Astrocyte (in vitro differentiated cells and primary cell): ENCODE measurements around the gene CDO1. TPM values are rescaled to one million over a fixed set of nuclear protein-coding genes. Genes with fewer than 3 reads are reported as not detected.
A peak's percentile ranks its signal among the peaks of the same experiment; 100 is the strongest.

ENCODE experiments used
- DNase-seq: peaks from one replicate; pipeline ENCODE4 v3.0.0-alpha.2; 2010; ENCODE audit warnings: low read depth
- FAIRE-seq: peaks from 2 replicates; lab custom pipeline; 2011; peaks lifted over from hg19 to GRCh38; lab: Jason Lieb, UNC
- H2AFZ ChIP-seq: 2 replicates; pipeline ENCODE4 v1.6.0; 2012; ENCODE audit warnings: low read depth, low read length, inconsistent platforms
- H3K27ac ChIP-seq: 2 replicates; pipeline ENCODE4 v1.5.1; 2011; ENCODE audit warnings: low read depth, low read length, inconsistent platforms
- H3K27me3 ChIP-seq: 2 replicates; pipeline ENCODE4 v1.6.0; 2011; ENCODE audit warnings: low read length, inconsistent platforms; ENCODE audit not compliant: insufficient read depth
- H3K36me3 ChIP-seq: 2 replicates; pipeline ENCODE4 v1.5.1; 2011; ENCODE audit warnings: low read length, inconsistent platforms; ENCODE audit not compliant: insufficient read depth
- H3K4me1 ChIP-seq: 2 replicates; pipeline ENCODE4 v1.5.1; 2011; ENCODE audit warnings: low read length, inconsistent platforms; ENCODE audit not compliant: insufficient read depth
- H3K4me2 ChIP-seq: 2 replicates; pipeline ENCODE4 v1.6.0; 2012; ENCODE audit warnings: low read length, inconsistent platforms
- H3K4me3 ChIP-seq: 2 replicates; pipeline ENCODE4 v1.5.1; 2011; ENCODE audit warnings: low read depth, mild to moderate bottlenecking, low read length, inconsistent platforms; ENCODE audit not compliant: insufficient read depth
- H3K79me2 ChIP-seq: 2 replicates; pipeline ENCODE4 v1.6.0; 2012; ENCODE audit warnings: mild to moderate bottlenecking, low read length, inconsistent platforms; ENCODE audit not compliant: insufficient read depth
- H3K9ac ChIP-seq: 2 replicates; pipeline ENCODE4 v1.6.0; 2012; ENCODE audit warnings: mild to moderate bottlenecking, low read length, inconsistent platforms
- H3K9me3 ChIP-seq: 2 replicates; pipeline ENCODE4 v1.5.1; 2012; ENCODE audit warnings: low read depth, mild to moderate bottlenecking, low read length, inconsistent platforms; ENCODE audit not compliant: insufficient read depth
- H4K20me1 ChIP-seq: 2 replicates; pipeline ENCODE4 v1.6.0; 2012; ENCODE audit warnings: low read length, inconsistent platforms; ENCODE audit not compliant: insufficient read depth
- H3K27ac Mint-ChIP-seq: one replicate; pipeline ENCODE4 v1.8.0; 2021; ENCODE audit warnings: mild to moderate bottlenecking, mixed read lengths; ENCODE audit not compliant: unreplicated experiment
- H3K27me3 Mint-ChIP-seq: one replicate; pipeline ENCODE4 v1.8.0; 2021; ENCODE audit warnings: low read depth, mixed read lengths; ENCODE audit not compliant: unreplicated experiment
- H3K36me3 Mint-ChIP-seq: one replicate; pipeline ENCODE4 v1.8.0; 2021; ENCODE audit warnings: low read depth, mixed read lengths; ENCODE audit not compliant: unreplicated experiment
- H3K4me1 Mint-ChIP-seq: one replicate; pipeline ENCODE4 v1.8.0; 2021; ENCODE audit warnings: low read depth, mixed read lengths; ENCODE audit not compliant: unreplicated experiment
- H3K4me3 Mint-ChIP-seq: one replicate; pipeline ENCODE4 v1.8.0; 2021; ENCODE audit warnings: mild to moderate bottlenecking, moderate library complexity, mixed read lengths; ENCODE audit not compliant: unreplicated experiment
- H3K9me3 Mint-ChIP-seq: one replicate; pipeline ENCODE4 v1.8.0; 2021; ENCODE audit warnings: mild to moderate bottlenecking, mixed read lengths; ENCODE audit not compliant: unreplicated experiment
- EZH2 ChIP-seq: IDR thresholded peaks from 2 replicates; pipeline ENCODE4 v1.6.1; 2012; ENCODE audit warnings: mild to moderate bottlenecking, low read length, inconsistent platforms; ENCODE audit not compliant: insufficient read depth
- total RNA-seq: library from RNA; stranded (reverse); gene quantifications from 2 replicates; pipeline ENCODE4 v1.2.1, GENCODE V29; 2021
- TF ChIP-seq, protein P1 (sequence below): IDR thresholded peaks from 2 replicates; pipeline ENCODE4 v1.5.1; 2011; ENCODE audit warnings: low read depth, mild to moderate bottlenecking, inconsistent platforms, low read length, moderate library complexity; ENCODE audit not compliant: insufficient read depth

The CDO1 gene
- total RNA-seq, 1 donor from 2014 or later, result 6.1 TPM

DNA sequence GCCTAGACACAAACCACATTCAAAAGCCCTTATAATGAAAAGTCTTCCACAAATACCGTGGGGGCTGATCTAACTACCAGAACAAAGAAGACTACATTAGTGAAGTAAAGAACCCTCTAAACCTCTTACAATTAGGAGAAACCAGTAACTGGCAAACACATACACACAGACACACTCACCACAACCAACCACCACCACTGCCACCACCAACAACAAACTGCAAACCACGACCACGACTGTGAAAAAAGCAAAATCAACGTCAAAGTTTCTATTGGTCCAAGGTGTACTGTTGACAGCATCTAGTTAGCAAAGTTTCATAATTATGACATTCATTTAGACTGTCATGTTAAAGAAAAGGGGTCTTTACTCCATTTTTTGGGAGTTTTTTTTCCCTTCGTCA lies 2.7 kb downstream of the CDO1 start:
- peak overlapping the region; percentile 10 for H3K4me2 ChIP-seq

DNA sequence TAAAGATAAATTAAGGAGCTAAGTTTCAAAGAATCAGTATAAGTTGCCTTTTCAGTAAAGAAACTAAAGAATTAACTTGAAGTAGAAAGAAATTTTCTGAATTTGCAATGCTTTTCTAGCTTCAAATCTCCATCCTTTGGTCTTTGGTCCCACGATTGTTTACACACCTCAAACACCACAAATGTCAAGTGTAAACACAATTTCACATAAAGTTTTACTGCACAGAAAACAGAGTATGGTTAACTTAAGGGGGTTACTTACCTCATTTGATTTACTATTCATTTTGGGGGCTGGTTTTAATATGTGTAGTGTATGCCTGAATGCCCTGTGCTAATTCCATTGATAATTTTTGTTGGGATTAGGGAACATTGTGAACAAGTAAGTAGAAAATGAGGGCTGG lies 4.1 kb downstream of the CDO1 start:
- H3K4me3 Mint-ChIP-seq, result no peak overlapping the region
- no peak for TF ChIP-seq EZH2
- TF ChIP-seq, protein P1, sequence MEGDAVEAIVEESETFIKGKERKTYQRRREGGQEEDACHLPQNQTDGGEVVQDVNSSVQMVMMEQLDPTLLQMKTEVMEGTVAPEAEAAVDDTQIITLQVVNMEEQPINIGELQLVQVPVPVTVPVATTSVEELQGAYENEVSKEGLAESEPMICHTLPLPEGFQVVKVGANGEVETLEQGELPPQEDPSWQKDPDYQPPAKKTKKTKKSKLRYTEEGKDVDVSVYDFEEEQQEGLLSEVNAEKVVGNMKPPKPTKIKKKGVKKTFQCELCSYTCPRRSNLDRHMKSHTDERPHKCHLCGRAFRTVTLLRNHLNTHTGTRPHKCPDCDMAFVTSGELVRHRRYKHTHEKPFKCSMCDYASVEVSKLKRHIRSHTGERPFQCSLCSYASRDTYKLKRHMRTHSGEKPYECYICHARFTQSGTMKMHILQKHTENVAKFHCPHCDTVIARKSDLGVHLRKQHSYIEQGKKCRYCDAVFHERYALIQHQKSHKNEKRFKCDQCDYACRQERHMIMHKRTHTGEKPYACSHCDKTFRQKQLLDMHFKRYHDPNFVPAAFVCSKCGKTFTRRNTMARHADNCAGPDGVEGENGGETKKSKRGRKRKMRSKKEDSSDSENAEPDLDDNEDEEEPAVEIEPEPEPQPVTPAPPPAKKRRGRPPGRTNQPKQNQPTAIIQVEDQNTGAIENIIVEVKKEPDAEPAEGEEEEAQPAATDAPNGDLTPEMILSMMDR, result no peak

More for the DNA sequence above, 2.7 kb downstream of the CDO1 start:
- DNase-seq, result no peak
- TF ChIP-seq, protein P1, result no peak
- TF ChIP-seq EZH2, result no peak
- Mint-ChIP-seq H3K27me3 (peaks cover 15% of the 10 kb centered on the region), H3K4me3 (no peak overlapping the region), H3K4me1 (no peaks in the 10 kb centered on the region), H3K27ac (no peak overlapping the region), H3K36me3 (no peaks in the 10 kb centered on the region), H3K9me3 (no peaks in the 10 kb centered on the region)
- Histone ChIP-seq H2AFZ (no peak overlapping the region), H4K20me1 (no peaks in the 10 kb centered on the region), H3K9ac (no peak overlapping the region), H3K4me1 (peaks cover 10% of the 10 kb centered on the region), H3K4me3 (no peak overlapping the region), H3K27ac (no peak overlapping the region), H3K27me3 (peaks cover 17% of the 10 kb centered on the region), H3K9me3 (no peaks in the 10 kb centered on the region), H3K36me3 (no peaks in the 10 kb centered on the region), H3K79me2 (no peaks in the 10 kb centered on the region)
- FAIRE-seq, result no peak

DNA sequence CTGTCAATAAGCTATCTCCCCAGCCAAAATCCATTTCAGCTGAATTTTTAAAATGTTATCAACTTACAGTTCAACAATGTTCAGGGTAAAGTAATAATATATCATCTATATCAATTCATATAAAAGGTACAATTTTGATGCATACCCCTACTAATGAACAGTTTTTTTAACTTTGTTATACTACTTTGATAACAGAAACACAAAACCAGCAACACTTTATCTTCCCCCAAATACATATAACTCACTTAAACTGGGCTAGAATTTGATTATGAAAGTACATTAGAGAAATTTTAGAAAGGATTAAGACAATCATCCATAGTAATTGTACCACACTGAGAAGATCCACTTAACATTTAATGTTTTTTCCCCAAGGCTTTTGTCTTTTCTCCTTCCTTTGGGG lies 5.1 kb downstream of the CDO1 start:
- Mint-ChIP-seq H3K4me1 (peaks cover 3% of the 10 kb centered on the region), H3K27me3 (peaks cover 15% of the 10 kb centered on the region), H3K9me3 (no peaks in the 10 kb centered on the region), H3K4me3 (no peak overlapping the region), H3K36me3 (no peaks in the 10 kb centered on the region), H3K27ac (no peak overlapping the region)
- H3K4me2 ChIP-seq, result peak overlapping the region; percentile 18
- H3K27ac ChIP-seq, result no peak overlapping the region
- H3K4me1 ChIP-seq, result peaks cover 10% of the 10 kb centered on the region
- no peak for TF ChIP-seq EZH2
- TF ChIP-seq, protein P1, result no peak
- no peak overlapping the region for H3K9ac ChIP-seq
- DNase-seq, result no peak
- H3K27me3 ChIP-seq, result peaks cover 17% of the 10 kb centered on the region
- H3K79me2 ChIP-seq, result no peaks in the 10 kb centered on the region
- no peak for FAIRE-seq
- H4K20me1 ChIP-seq, result no peaks in the 10 kb centered on the region
- no peak overlapping the region for H3K4me3 ChIP-seq
- no peak overlapping the region for H2AFZ ChIP-seq
- no peaks in the 10 kb centered on the region for H3K9me3 ChIP-seq
- no peaks in the 10 kb centered on the region for H3K36me3 ChIP-seq

More for the DNA sequence above, 4.1 kb downstream of the CDO1 start:
- peaks cover 10% of the 10 kb centered on the region for H3K4me1 ChIP-seq
- H3K27me3 ChIP-seq, result peaks cover 17% of the 10 kb centered on the region
- no peaks in the 10 kb centered on the region for H3K36me3 Mint-ChIP-seq
- no peak overlapping the region for H3K27ac Mint-ChIP-seq
- no peak overlapping the region for H2AFZ ChIP-seq
- H3K79me2 ChIP-seq, result no peaks in the 10 kb centered on the region
- no peak overlapping the region for H3K4me3 ChIP-seq
- H3K4me1 Mint-ChIP-seq, result peaks cover 2% of the 10 kb centered on the region
- FAIRE-seq (no peak), DNase-seq (no peak)
- no peaks in the 10 kb centered on the region for H3K9me3 ChIP-seq
- no peaks in the 10 kb centered on the region for H4K20me1 ChIP-seq
- H3K9me3 Mint-ChIP-seq, result no peaks in the 10 kb centered on the region
- no peak overlapping the region for H3K4me2 ChIP-seq
- H3K9ac ChIP-seq, result no peak overlapping the region
- H3K36me3 ChIP-seq, result no peaks in the 10 kb centered on the region
- H3K27me3 Mint-ChIP-seq, result peaks cover 15% of the 10 kb centered on the region
- no peak overlapping the region for H3K27ac ChIP-seq
